HepG2 (cell line): ENCODE measurements around the gene CNTROB. TPM values are rescaled to one million over a fixed set of nuclear protein-coding genes. Genes with fewer than 3 reads are reported as not detected.

Experiments
- DMTF1 ChIP-seq: sonication (generic); formaldehyde crosslinking; IDR thresholded peaks from 2 replicates; pipeline ENCODE4 v1.4.0; 2020; ENCODE audit warnings: mild to moderate bottlenecking, missing genetic modification reagents
- EP300 ChIP-seq, 3 experiments: sonication (generic) in 1 of 3; formaldehyde crosslinking in 1 of 3; IDR thresholded peaks; 2 replicates each; pipeline versions ENCODE4 v1.5.1 to v1.6.1; 2011 to 2020; ENCODE audit warnings: low read depth in 2 of 3, low read length in 2 of 3, borderline replicate concordance in 1 of 3, improper control_type of control experiment in 1 of 3, mild to moderate bottlenecking in 1 of 3, missing genetic modification reagents in 1 of 3, moderate library complexity in 1 of 3
- FOXA3 ChIP-seq: IDR thresholded peaks from 2 replicates; pipeline ENCODE4 v1.6.1; 2016; ENCODE audit warnings: missing genetic modification reagents, missing compliant biosample characterization
- HNRNPLL ChIP-seq: fragments of 200-400 bp; formaldehyde crosslinking; IDR thresholded peaks from 2 replicates; pipeline ENCODE4 v1.6.1; 2017; ENCODE audit warnings: mild to moderate bottlenecking, low read depth, low read length; ENCODE audit not compliant: poor library complexity, severe bottlenecking
- HOXA5 ChIP-seq: sonication (generic); formaldehyde crosslinking; IDR thresholded peaks from 2 replicates; pipeline ENCODE4 v1.4.0; 2020; ENCODE audit warnings: missing genetic modification reagents
- NCOA1 ChIP-seq: sonication (generic); formaldehyde crosslinking; IDR thresholded peaks from 2 replicates; pipeline ENCODE4 v1.9.0; 2021; ENCODE audit warnings: missing genetic modification reagents
- NR0B2 ChIP-seq: sonication (generic); formaldehyde crosslinking; IDR thresholded peaks from 2 replicates; pipeline ENCODE4 v1.4.0; 2020; ENCODE audit warnings: mild to moderate bottlenecking, missing genetic modification reagents
- PAXIP1 ChIP-seq: sonication (generic); formaldehyde crosslinking; conservative IDR thresholded peaks from 2 replicates; pipeline ENCODE4 v1.4.0; 2020; ENCODE audit warnings: mild to moderate bottlenecking, missing genetic modification reagents, moderate library complexity
- PHF21A ChIP-seq: sonication (generic); formaldehyde crosslinking; IDR thresholded peaks from 2 replicates; pipeline ENCODE4 v1.5.0; 2020; ENCODE audit warnings: mild to moderate bottlenecking, missing genetic modification reagents
- POLR2A ChIP-seq, 2 experiments: IDR thresholded peaks; 2 replicates each; pipeline ENCODE4 v1.6.1; 2011; ENCODE audit warnings: low read depth in 2 of 2, low read length in 2 of 2, mild to moderate bottlenecking in 1 of 2, moderate library complexity in 1 of 2; ENCODE audit not compliant: insufficient read depth in 1 of 2
- POLR2AphosphoS2 ChIP-seq: IDR thresholded peaks from 2 replicates; pipeline ENCODE4 v1.6.1; 2011; ENCODE audit warnings: low read depth, low read length, improper control_type of control experiment
- RBAK ChIP-seq: sonication (generic); formaldehyde crosslinking; IDR thresholded peaks from 2 replicates; pipeline ENCODE4 v1.5.1; 2020; ENCODE audit warnings: mild to moderate bottlenecking, missing genetic modification reagents
- SP140L ChIP-seq: sonication (generic); formaldehyde crosslinking; IDR thresholded peaks from 2 replicates; pipeline ENCODE4 v1.4.0; 2020; ENCODE audit warnings: missing genetic modification reagents, borderline replicate concordance
- ZBTB8A ChIP-seq: sonication (generic); formaldehyde crosslinking; IDR thresholded peaks from 2 replicates; pipeline ENCODE4 v1.4.0; 2020; ENCODE audit warnings: mild to moderate bottlenecking, low read depth, missing genetic modification reagents, borderline replicate concordance
- ZIK1 ChIP-seq: sonication (generic); formaldehyde crosslinking; IDR thresholded peaks from 2 replicates; pipeline ENCODE4 v1.5.0; 2020; ENCODE audit warnings: mild to moderate bottlenecking, low read depth, missing genetic modification reagents, borderline replicate concordance
- ZNF160 ChIP-seq: sonication (generic); formaldehyde crosslinking; IDR thresholded peaks from 2 replicates; pipeline ENCODE4 v1.8.0; 2022; ENCODE audit warnings: mild to moderate bottlenecking, inconsistent platforms, missing genetic modification reagents
- ZNF75D ChIP-seq: sonication (generic); formaldehyde crosslinking; IDR thresholded peaks from 2 replicates; pipeline ENCODE4 v1.8.1; 2023; ENCODE audit warnings: missing genetic modification reagents, mild to moderate bottlenecking, borderline replicate concordance
- ZNF816 ChIP-seq: sonication (generic); formaldehyde crosslinking; IDR thresholded peaks from 2 replicates; pipeline ENCODE4 v1.8.0; 2022; ENCODE audit warnings: missing genetic modification reagents, mild to moderate bottlenecking, borderline replicate concordance
- polyA plus RNA-seq, 8 experiments: library from polyadenylated mRNA; depleted of rRNA in 3 of 8; stranded (reverse) in 7 of 8; unstranded in 1 of 8; fragments of >200 nt; fragmentation: Illumina TruSeq in 4 of 8; extraction: Trizol in 4 of 8; gene quantifications; 2 replicates each; pipeline versions ENCODE4 v1.2.1 to v1.2.3, GENCODE V29; 2011 to 2016; ENCODE audit warnings: low read depth in 4 of 8, missing spikeins in 1 of 8, mixed read lengths in 1 of 8; ENCODE audit not compliant: insufficient read depth in 1 of 8
- total RNA-seq, 5 experiments: library from RNA; depleted of rRNA; stranded (reverse); fragments of >200 nt; fragmentation: Illumina TruSeq; extraction: Trizol; gene quantifications; 2 replicates each; pipeline ENCODE4 v1.2.3, GENCODE V29; 2016; ENCODE audit warnings: low read depth in 1 of 5
- TF ChIP-seq, protein P1 (sequence below): sonication (generic); formaldehyde crosslinking; IDR thresholded peaks from 2 replicates; pipeline ENCODE4; 2020; ENCODE audit warnings: missing genetic modification reagents, mild to moderate bottlenecking, borderline replicate concordance

CNTROB gene
- total and polyA plus RNA-seq, 2 of the 13 experiments (the other 11 are each of a cell fraction or from before 2014, with no cell fraction given), result 21.2 to 24.1 TPM

- TF ChIP-seq DMTF1 (CRISPR knock-in tag), result no peak
- peak; percentile 62 for TF ChIP-seq HNRNPLL
- no peak for TF ChIP-seq ZNF816
- TF ChIP-seq, protein P1, sequence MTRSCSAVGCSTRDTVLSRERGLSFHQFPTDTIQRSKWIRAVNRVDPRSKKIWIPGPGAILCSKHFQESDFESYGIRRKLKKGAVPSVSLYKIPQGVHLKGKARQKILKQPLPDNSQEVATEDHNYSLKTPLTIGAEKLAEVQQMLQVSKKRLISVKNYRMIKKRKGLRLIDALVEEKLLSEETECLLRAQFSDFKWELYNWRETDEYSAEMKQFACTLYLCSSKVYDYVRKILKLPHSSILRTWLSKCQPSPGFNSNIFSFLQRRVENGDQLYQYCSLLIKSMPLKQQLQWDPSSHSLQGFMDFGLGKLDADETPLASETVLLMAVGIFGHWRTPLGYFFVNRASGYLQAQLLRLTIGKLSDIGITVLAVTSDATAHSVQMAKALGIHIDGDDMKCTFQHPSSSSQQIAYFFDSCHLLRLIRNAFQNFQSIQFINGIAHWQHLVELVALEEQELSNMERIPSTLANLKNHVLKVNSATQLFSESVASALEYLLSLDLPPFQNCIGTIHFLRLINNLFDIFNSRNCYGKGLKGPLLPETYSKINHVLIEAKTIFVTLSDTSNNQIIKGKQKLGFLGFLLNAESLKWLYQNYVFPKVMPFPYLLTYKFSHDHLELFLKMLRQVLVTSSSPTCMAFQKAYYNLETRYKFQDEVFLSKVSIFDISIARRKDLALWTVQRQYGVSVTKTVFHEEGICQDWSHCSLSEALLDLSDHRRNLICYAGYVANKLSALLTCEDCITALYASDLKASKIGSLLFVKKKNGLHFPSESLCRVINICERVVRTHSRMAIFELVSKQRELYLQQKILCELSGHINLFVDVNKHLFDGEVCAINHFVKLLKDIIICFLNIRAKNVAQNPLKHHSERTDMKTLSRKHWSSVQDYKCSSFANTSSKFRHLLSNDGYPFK (CRISPR knock-in tag), result peak; percentile 69; the same call in 1 of the 2 replicates
- no peak; the same call in 1 of the 2 replicates for TF ChIP-seq NR0B2 (CRISPR knock-in tag)
- TF ChIP-seq NCOA1 (CRISPR knock-in tag), result no peak
- no peak for TF ChIP-seq POLR2AphosphoS2
- no peak for TF ChIP-seq SP140L (CRISPR knock-in tag)
- no peak for TF ChIP-seq ZNF160 (CRISPR knock-in tag)
- TF ChIP-seq ZIK1, result no peak
- peak; percentile 50 to 76 for TF ChIP-seq POLR2A (IDR thresholded peaks at IDR 0.05; ENCODE audit: insufficient read depth in 1 of 2, low read depth in 2 of 2, low read length in 2 of 2)
- no peak for TF ChIP-seq HOXA5
- 0 out of 4 replicates have a peak, but pooled peaks of 1 of the 2 experiments have one; percentile 24 for TF ChIP-seq EP300 (IDR thresholded peaks at IDR 0.05; ENCODE audit: low read depth in 2 of 2, low read length in 2 of 2)
- TF ChIP-seq EP300 (CRISPR knock-in tag; IDR thresholded peaks at IDR 0.05; ENCODE audit: borderline replicate concordance), result no peak
- 0 out of 2 replicates have a peak, but pooled peaks have one; percentile 4 for TF ChIP-seq FOXA3 (CRISPR knock-in tag)
- no peak for TF ChIP-seq RBAK
- peak; percentile 37; the same call in 1 of the 2 replicates for TF ChIP-seq ZBTB8A (CRISPR knock-in tag)
- no peak for TF ChIP-seq PHF21A (CRISPR knock-in tag)
- peak; percentile 21; the same call in 1 of the 2 replicates for TF ChIP-seq PAXIP1
- TF ChIP-seq ZNF75D, result no peak
Measured at GRCh38 chr17:7931709-7932482, at the start of gene CNTROB, which contains the start of gene TRAPPC1 (continued).
